Fibroblast of mammary gland (primary cell): ENCODE results near the gene GABRR3.

Experiments used
- DNase-seq: peaks from one replicate; pipeline ENCODE4 v3.0.0-alpha.2; 2010; ENCODE audit warnings: low read depth
- H3K4me3 ChIP-seq: 2 replicates; pipeline ENCODE4 v1.5.1; 2011; ENCODE audit warnings: low read depth, mild to moderate bottlenecking, low read length, moderate library complexity; ENCODE audit not compliant: control insufficient read depth
- CTCF ChIP-seq: conservative IDR thresholded peaks from 2 replicates; pipeline ENCODE4 v1.5.1; 2011; ENCODE audit warnings: low read depth, low read length, inconsistent platforms; ENCODE audit not compliant: control insufficient read depth, insufficient read depth

GABRR3 gene

GRCh38 chr3:97960551-97960950 lies 74.6 kb downstream of the GABRR3 start:
- DNase-seq = no peak
- H3K4me3 ChIP-seq = no peak overlapping the region
- no peak for TF ChIP-seq CTCF

GRCh38 chr3:97959872-97960271 lies 75.2 kb downstream of the GABRR3 start:
- no peak for DNase-seq
- H3K4me3 ChIP-seq = no peak overlapping the region
- TF ChIP-seq CTCF = no peak

GRCh38 chr3:97958796-97959195 lies 76.3 kb downstream of the GABRR3 start:
- H3K4me3 ChIP-seq = no peak overlapping the region
- no peak for TF ChIP-seq CTCF

GRCh38 chr3:97958396-97958795 lies 76.7 kb downstream of the GABRR3 start:
- H3K4me3 ChIP-seq = no peak overlapping the region
- peak; percentile 71 for DNase-seq

More at GRCh38 chr3:97958796-97959195, 76.3 kb downstream of the GABRR3 start:
- DNase-seq = no peak

GRCh38 chr3:97957617-97958311 lies 77.4 kb downstream of the GABRR3 start:
- no peak for TF ChIP-seq CTCF
- no peak overlapping the region for H3K4me3 ChIP-seq
- DNase-seq = peak; percentile 51

More at GRCh38 chr3:97958396-97958795, 76.7 kb downstream of the GABRR3 start:
- TF ChIP-seq CTCF = no peak

- TF ChIP-seq CTCF = no peak
- no peak overlapping the region for H3K4me3 ChIP-seq
- DNase-seq = no peak
Measured at GRCh38 chr3:97956051-97956450, 79.1 kb downstream of the GABRR3 start.
